ENCODE measurements around the gene RPTOR.

DNA sequence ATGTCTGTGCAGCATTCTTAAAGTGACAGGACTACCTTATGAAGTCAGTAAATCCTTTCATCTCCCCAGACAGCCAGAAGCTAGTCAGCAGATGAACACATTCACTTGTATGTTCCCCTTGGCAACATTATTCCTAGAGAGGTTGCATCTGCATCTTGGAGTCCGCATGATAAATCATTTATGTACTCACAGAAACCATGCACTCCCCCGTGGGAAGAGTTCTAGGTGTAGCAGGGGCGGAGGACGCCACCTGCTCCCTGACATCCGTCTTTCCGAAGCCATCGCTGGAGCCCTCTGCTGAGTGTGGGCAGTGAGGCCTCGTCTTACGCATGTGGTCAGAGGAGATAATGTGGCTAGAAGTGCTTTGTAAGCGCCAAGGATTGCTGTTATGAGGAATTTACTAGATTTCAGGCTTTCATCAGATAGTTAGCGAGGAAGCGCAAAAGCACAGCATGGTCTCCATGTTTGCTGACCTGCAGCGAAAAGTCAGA, 144.5 kb downstream of the RPTOR start:
- no peak for TF ChIP-seq EZH2 (IDR thresholded peaks at IDR 0.05; ENCODE audit: borderline replicate concordance, low read depth, low read length, severe bottlenecking)
- TF ChIP-seq CTCF (IDR thresholded peaks at IDR 0.05; ENCODE audit: borderline replicate concordance, extremely low read depth, low read length, poor library complexity, severe bottlenecking): no peak
